Measurements from ENCODE around the gene CAPG.

GRCh38 chr2:85387754-85388153 is 22.4 kb downstream of the CAPG start:
- TF ChIP-seq, protein P1, sequence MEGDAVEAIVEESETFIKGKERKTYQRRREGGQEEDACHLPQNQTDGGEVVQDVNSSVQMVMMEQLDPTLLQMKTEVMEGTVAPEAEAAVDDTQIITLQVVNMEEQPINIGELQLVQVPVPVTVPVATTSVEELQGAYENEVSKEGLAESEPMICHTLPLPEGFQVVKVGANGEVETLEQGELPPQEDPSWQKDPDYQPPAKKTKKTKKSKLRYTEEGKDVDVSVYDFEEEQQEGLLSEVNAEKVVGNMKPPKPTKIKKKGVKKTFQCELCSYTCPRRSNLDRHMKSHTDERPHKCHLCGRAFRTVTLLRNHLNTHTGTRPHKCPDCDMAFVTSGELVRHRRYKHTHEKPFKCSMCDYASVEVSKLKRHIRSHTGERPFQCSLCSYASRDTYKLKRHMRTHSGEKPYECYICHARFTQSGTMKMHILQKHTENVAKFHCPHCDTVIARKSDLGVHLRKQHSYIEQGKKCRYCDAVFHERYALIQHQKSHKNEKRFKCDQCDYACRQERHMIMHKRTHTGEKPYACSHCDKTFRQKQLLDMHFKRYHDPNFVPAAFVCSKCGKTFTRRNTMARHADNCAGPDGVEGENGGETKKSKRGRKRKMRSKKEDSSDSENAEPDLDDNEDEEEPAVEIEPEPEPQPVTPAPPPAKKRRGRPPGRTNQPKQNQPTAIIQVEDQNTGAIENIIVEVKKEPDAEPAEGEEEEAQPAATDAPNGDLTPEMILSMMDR (IDR thresholded peaks at IDR 0.05) = no peak
- no peak for TF ChIP-seq POLR2AphosphoS5 (IDR thresholded peaks at IDR 0.05; ENCODE audit: low read depth, low read length)
- TF ChIP-seq SIN3A (IDR thresholded peaks at IDR 0.05; ENCODE audit: borderline replicate concordance, insufficient read depth, low read depth, low read length) = no peak
- no peak for TF ChIP-seq TCF7L2 (IDR thresholded peaks at IDR 0.05; ENCODE audit: low read depth, low read length)
- TF ChIP-seq, protein P2, sequence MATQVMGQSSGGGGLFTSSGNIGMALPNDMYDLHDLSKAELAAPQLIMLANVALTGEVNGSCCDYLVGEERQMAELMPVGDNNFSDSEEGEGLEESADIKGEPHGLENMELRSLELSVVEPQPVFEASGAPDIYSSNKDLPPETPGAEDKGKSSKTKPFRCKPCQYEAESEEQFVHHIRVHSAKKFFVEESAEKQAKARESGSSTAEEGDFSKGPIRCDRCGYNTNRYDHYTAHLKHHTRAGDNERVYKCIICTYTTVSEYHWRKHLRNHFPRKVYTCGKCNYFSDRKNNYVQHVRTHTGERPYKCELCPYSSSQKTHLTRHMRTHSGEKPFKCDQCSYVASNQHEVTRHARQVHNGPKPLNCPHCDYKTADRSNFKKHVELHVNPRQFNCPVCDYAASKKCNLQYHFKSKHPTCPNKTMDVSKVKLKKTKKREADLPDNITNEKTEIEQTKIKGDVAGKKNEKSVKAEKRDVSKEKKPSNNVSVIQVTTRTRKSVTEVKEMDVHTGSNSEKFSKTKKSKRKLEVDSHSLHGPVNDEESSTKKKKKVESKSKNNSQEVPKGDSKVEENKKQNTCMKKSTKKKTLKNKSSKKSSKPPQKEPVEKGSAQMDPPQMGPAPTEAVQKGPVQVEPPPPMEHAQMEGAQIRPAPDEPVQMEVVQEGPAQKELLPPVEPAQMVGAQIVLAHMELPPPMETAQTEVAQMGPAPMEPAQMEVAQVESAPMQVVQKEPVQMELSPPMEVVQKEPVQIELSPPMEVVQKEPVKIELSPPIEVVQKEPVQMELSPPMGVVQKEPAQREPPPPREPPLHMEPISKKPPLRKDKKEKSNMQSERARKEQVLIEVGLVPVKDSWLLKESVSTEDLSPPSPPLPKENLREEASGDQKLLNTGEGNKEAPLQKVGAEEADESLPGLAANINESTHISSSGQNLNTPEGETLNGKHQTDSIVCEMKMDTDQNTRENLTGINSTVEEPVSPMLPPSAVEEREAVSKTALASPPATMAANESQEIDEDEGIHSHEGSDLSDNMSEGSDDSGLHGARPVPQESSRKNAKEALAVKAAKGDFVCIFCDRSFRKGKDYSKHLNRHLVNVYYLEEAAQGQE (IDR thresholded peaks at IDR 0.05; ENCODE audit: insufficient read depth in 1 of 2, low read depth in 2 of 2, low read length in 1 of 2) = no peak

All from Panc1 (cell line).